AG04450 (cell line): ENCODE results near the gene UBE3A. TPM values are rescaled to one million over a fixed set of nuclear protein-coding genes. Genes with fewer than 3 reads are reported as not detected.
"Not testable (repeated sequence)": the region's sequence is repeated elsewhere in the genome, so short reads cannot be mapped to it uniquely, and the experiment has no call there.

ENCODE experiments used
- CTCF ChIA-PET: fragments of 300-600, 350-600 bp; formaldehyde crosslinking; extraction: SDS; loops from one replicate; lab custom pipeline; 2022; ENCODE audit warnings: antibody characterized with exemption, inconsistent platforms; lab: Charles Lee
- POLR2A ChIA-PET: fragments of 350-600 bp; formaldehyde crosslinking; extraction: SDS; loops from one replicate; lab custom pipeline; 2021; ENCODE audit warnings: antibody characterized with exemption, inconsistent platforms; lab: Yijun Ruan, JAX
- DNase-seq: peaks from one replicate; pipeline ENCODE4 v3.0.0-alpha.2; 2011; ENCODE audit warnings: low read depth, low spot score
- H3K27ac ChIP-seq: one replicate; pipeline ENCODE4 v1.5.1; 2012; ENCODE audit warnings: low read depth, low read length, control low read depth
- H3K27me3 ChIP-seq: one replicate; pipeline ENCODE4 v1.6.0; 2012; ENCODE audit warnings: low read length; ENCODE audit not compliant: control insufficient read depth, insufficient read depth
- H3K4me3 ChIP-seq: 2 replicates; pipeline ENCODE4 v1.5.1; 2011; ENCODE audit warnings: mild to moderate bottlenecking, low read depth, low read length, control low read depth
- H3K9me3 ChIP-seq: 2 replicates; pipeline ENCODE4 v1.5.1; 2012; ENCODE audit warnings: low read length; ENCODE audit not compliant: control insufficient read depth, insufficient read depth
- polyA plus RNA-seq: library from polyadenylated mRNA; depleted of rRNA; stranded (reverse); fragments of >200 nt; gene quantifications from 2 replicates; pipeline ENCODE4 v1.2.3, GENCODE V29; 2011
- TF ChIP-seq, protein P1 (sequence below): IDR thresholded peaks from 2 replicates; pipeline ENCODE4 v1.5.1; 2011; ENCODE audit warnings: low read depth, low read length, control low read depth, inconsistent platforms

UBE3A gene
- polyA plus RNA-seq, 1 experiment, result 51.6 TPM

GRCh38 chr15:25455226-25455625, 16.4 kb upstream of the UBE3A start:
- ChIA-PET CTCF (no interaction called here), POLR2A (no interaction called here)
- no peak overlapping the region for H3K27ac ChIP-seq
- TF ChIP-seq, protein P1, sequence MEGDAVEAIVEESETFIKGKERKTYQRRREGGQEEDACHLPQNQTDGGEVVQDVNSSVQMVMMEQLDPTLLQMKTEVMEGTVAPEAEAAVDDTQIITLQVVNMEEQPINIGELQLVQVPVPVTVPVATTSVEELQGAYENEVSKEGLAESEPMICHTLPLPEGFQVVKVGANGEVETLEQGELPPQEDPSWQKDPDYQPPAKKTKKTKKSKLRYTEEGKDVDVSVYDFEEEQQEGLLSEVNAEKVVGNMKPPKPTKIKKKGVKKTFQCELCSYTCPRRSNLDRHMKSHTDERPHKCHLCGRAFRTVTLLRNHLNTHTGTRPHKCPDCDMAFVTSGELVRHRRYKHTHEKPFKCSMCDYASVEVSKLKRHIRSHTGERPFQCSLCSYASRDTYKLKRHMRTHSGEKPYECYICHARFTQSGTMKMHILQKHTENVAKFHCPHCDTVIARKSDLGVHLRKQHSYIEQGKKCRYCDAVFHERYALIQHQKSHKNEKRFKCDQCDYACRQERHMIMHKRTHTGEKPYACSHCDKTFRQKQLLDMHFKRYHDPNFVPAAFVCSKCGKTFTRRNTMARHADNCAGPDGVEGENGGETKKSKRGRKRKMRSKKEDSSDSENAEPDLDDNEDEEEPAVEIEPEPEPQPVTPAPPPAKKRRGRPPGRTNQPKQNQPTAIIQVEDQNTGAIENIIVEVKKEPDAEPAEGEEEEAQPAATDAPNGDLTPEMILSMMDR, result no peak
- no peaks in the 10 kb centered on the region for H3K9me3 ChIP-seq
- H3K4me3 ChIP-seq, result no peak overlapping the region
- H3K27me3 ChIP-seq, result no peaks in the 10 kb centered on the region
- no peak for DNase-seq

GRCh38 chr15:25454771-25455170, 15.9 kb upstream of the UBE3A start:
- no peak for DNase-seq
- TF ChIP-seq, protein P1, result no peak
- Histone ChIP-seq H3K27me3 (no peaks in the 10 kb centered on the region), H3K9me3 (no peaks in the 10 kb centered on the region), H3K27ac (no peak overlapping the region), H3K4me3 (no peak overlapping the region)
- POLR2A ChIA-PET, result no interaction called here
- CTCF ChIA-PET, result no interaction called here

DNA sequence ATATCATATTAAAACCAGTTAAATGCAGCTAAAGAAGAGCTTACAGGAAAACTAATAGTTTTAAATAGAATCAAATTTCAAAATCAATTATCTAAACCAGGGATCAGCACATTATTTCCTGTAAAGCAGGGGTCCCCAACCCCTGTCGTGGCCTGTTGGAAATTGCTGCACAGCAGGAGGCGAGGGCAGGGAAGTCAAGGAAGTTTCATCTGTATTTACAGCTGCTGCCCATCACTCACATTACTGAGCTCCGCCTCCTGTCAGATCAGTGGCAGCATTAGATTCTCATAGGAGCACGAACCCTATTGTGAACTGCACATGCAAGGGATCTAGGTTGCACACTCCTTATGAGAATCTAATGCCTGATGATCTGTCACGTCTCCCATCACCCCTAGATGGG, 14.4 kb upstream of the UBE3A start:
- CTCF ChIA-PET, H3K4me3 ChIP-seq, H3K27ac ChIP-seq, H3K9me3 ChIP-seq, H3K27me3 ChIP-seq, POLR2A ChIA-PET, DNase-seq: not testable (repeated sequence)

DNA sequence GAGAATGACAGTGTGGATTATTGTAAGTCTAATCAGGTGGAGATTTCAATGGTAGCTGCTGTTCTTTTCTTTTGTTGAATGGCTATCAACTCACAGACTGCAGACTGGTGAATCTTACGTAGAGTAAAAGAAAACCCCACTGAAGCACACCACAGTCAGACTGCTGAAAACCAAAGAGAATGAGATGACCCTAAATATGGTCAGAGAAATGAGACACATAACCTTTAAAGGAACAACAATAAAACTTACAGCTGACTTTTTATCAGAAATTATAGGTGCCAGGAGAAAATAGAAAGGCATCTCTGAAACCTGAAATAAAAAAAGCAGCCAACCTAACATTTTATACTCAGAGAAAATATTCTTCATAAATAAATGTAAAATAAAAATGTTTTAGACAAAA, 12.7 kb upstream of the UBE3A start:
- ChIA-PET CTCF (no interaction called here), POLR2A (no interaction called here)
- H3K9me3 ChIP-seq, result no peaks in the 10 kb centered on the region
- no peak overlapping the region for H3K27ac ChIP-seq
- H3K27me3 ChIP-seq, result no peaks in the 10 kb centered on the region
- no peak for DNase-seq
- H3K4me3 ChIP-seq, result no peak overlapping the region
- TF ChIP-seq, protein P1, result no peak

- Histone ChIP-seq H3K27me3 (no peaks in the 10 kb centered on the region), H3K4me3 (no peak overlapping the region), H3K27ac (no peak overlapping the region), H3K9me3 (no peaks in the 10 kb centered on the region)
- TF ChIP-seq, protein P1, result no peak
- POLR2A ChIA-PET, result no interaction called here
- CTCF ChIA-PET, result interaction anchor here (0.6 kb wide), 1 partner anchor 1518 kb away, joined by 3 read pairs; no protein-coding TSS in a partner anchor
- no peak for DNase-seq
Measured at GRCh38 chr15:25450163-25450562, 11.3 kb upstream of the UBE3A start.

- Histone ChIP-seq H3K27ac (no peak overlapping the region), H3K4me3 (no peak overlapping the region), H3K27me3 (no peaks in the 10 kb centered on the region), H3K9me3 (no peaks in the 10 kb centered on the region)
- DNase-seq, result no peak
- TF ChIP-seq, protein P1, result no peak
- ChIA-PET CTCF (no interaction called here), POLR2A (no interaction called here)
Measured at GRCh38 chr15:25446076-25446475, 7.3 kb upstream of the UBE3A start.
